GM12878 (cell line): Measurements from ENCODE around the gene NLRP6. TPM values are rescaled to one million over a fixed set of nuclear protein-coding genes. Genes with fewer than 3 reads are reported as not detected.
A peak's percentile ranks its signal among the peaks of the same experiment; 100 is the strongest.

Experiments used
- CHD1 ChIP-seq: IDR thresholded peaks from 2 replicates; pipeline ENCODE4 v1.6.1; 2012; ENCODE audit warnings: low read depth, low read length, improper control_type of control experiment
- E2F8 ChIP-seq: fragments of 450-650 bp; IDR thresholded peaks from 2 replicates; pipeline ENCODE4 v1.6.1; 2018; ENCODE audit warnings: mild to moderate bottlenecking, low read depth, moderate library complexity; ENCODE audit not compliant: partially characterized antibody
- FOXK2 ChIP-seq: fragments of 450-650 bp; IDR thresholded peaks from 2 replicates; pipeline ENCODE4 v1.6.1; 2017; ENCODE audit warnings: mild to moderate bottlenecking, moderate library complexity
- HDGF ChIP-seq: fragments of 450-650 bp; IDR thresholded peaks from 2 replicates; pipeline ENCODE4 v1.6.1; 2016; ENCODE audit warnings: antibody characterized with exemption
- IRF4 ChIP-seq: IDR thresholded peaks from 2 replicates; pipeline ENCODE4 v1.6.1; 2011; ENCODE audit warnings: low read depth, low read length
- JUNB ChIP-seq: IDR thresholded peaks from 2 replicates; pipeline ENCODE4 v1.6.1; 2016; ENCODE audit warnings: antibody characterized with exemption, mild to moderate bottlenecking
- KLF5 ChIP-seq: fragments of 450-650 bp; IDR thresholded peaks from 2 replicates; pipeline ENCODE4 v1.6.1; 2014; ENCODE audit warnings: mild to moderate bottlenecking; ENCODE audit not compliant: partially characterized antibody
- MEF2B ChIP-seq: fragments of 450-650 bp; IDR thresholded peaks from 2 replicates; pipeline ENCODE4 v1.6.1; 2018; ENCODE audit warnings: mild to moderate bottlenecking, moderate library complexity; ENCODE audit not compliant: partially characterized antibody, poor library complexity, severe bottlenecking
- MTA2 ChIP-seq: fragments of 450-650 bp; IDR thresholded peaks from 2 replicates; pipeline ENCODE4 v1.6.1; 2016; ENCODE audit warnings: low read depth, mild to moderate bottlenecking, moderate library complexity
- NFXL1 ChIP-seq: fragments of 450-650 bp; IDR thresholded peaks from 2 replicates; pipeline ENCODE4 v1.6.1; 2017; ENCODE audit warnings: antibody characterized with exemption, mild to moderate bottlenecking, borderline replicate concordance
- NR2C1 ChIP-seq: fragments of 450-650 bp; IDR thresholded peaks from 2 replicates; pipeline ENCODE4 v1.6.1; 2017; ENCODE audit warnings: antibody characterized with exemption, mild to moderate bottlenecking, moderate library complexity
- PRDM15 ChIP-seq: fragments of 450-650 bp; formaldehyde crosslinking; IDR thresholded peaks from 2 replicates; pipeline ENCODE4 v1.4.0; 2020; ENCODE audit warnings: mild to moderate bottlenecking, moderate library complexity
- RAD21 ChIP-seq: IDR thresholded peaks from 2 replicates; pipeline ENCODE4 v1.6.1; 2011; ENCODE audit warnings: mild to moderate bottlenecking, low read depth, low read length, moderate library complexity; ENCODE audit not compliant: insufficient read depth
- RUNX3 ChIP-seq: IDR thresholded peaks from 2 replicates; pipeline ENCODE4 v1.6.1; 2012; ENCODE audit warnings: low read length, inconsistent platforms
- SMARCA5 ChIP-seq: fragments of 450-650 bp; IDR thresholded peaks from 2 replicates; pipeline ENCODE4 v1.6.1; 2017; ENCODE audit warnings: mild to moderate bottlenecking
- SMC3 ChIP-seq: IDR thresholded peaks from 2 replicates; pipeline ENCODE4 v1.6.1; 2011; ENCODE audit warnings: low read length, improper control_type of control experiment, borderline replicate concordance
- SP1 ChIP-seq: IDR thresholded peaks from one replicate; pipeline ENCODE4 v1.6.1; 2011; ENCODE audit warnings: low read depth, low read length
- STAT1 ChIP-seq: fragments of 450-650 bp; conservative IDR thresholded peaks from 2 replicates; pipeline ENCODE4 v1.6.1; 2014; ENCODE audit warnings: antibody characterized with exemption, mild to moderate bottlenecking
- TCF7 ChIP-seq: IDR thresholded peaks from 2 replicates; pipeline ENCODE4 v1.6.1; 2014; ENCODE audit warnings: antibody characterized with exemption, borderline replicate concordance
- ZNF217 ChIP-seq: fragments of 450-650 bp; IDR thresholded peaks from 2 replicates; pipeline ENCODE4 v1.6.1; 2017; ENCODE audit warnings: antibody characterized with exemption, mild to moderate bottlenecking
- ZNF384 ChIP-seq: IDR thresholded peaks from 2 replicates; pipeline ENCODE4 v1.6.1; 2012; ENCODE audit warnings: low read depth, mild to moderate bottlenecking, low read length, improper control_type of control experiment, borderline replicate concordance
- ZSCAN29 ChIP-seq: fragments of 450-650 bp; IDR thresholded peaks from 2 replicates; pipeline ENCODE4 v1.6.1; 2017; ENCODE audit warnings: mild to moderate bottlenecking, moderate library complexity
- polyA plus RNA-seq, 11 experiments: library from polyadenylated mRNA; depleted of rRNA in 4 of 11; unstranded in 6 of 11; stranded (reverse) in 5 of 11; fragments of >200 nt; fragmentation: Nextera tagmentation in 4 of 11; fragmentation: Illumina TruSeq in 1 of 11; extraction: Ambion mirVana in 4 of 11; extraction: Trizol in 1 of 11; gene quantifications; 1 replicate in 1 of 11; 2 replicates in 10 of 11; pipeline versions ENCODE4 v1.2.1 to v1.2.3, GENCODE V29; 2011 to 2016; ENCODE audit warnings: inconsistent platforms in 2 of 11, missing spikeins in 2 of 11, low read depth in 1 of 11
- total RNA-seq, 4 experiments: library from RNA; depleted of rRNA in 3 of 4; stranded (reverse); fragments of >200 nt in 3 of 4; fragmentation: Illumina TruSeq in 1 of 4; extraction: Trizol in 1 of 4; gene quantifications; 2 replicates each; pipeline versions ENCODE4 v1.2.1 to v1.2.3, GENCODE V29; 2013 to 2021
- TF ChIP-seq, protein P1 (sequence below): fragments of 450-650 bp; IDR thresholded peaks from 2 replicates; pipeline ENCODE4 v1.6.1; 2016; ENCODE audit warnings: mild to moderate bottlenecking
- TF ChIP-seq, protein P2 (sequence below): IDR thresholded peaks from 2 replicates; pipeline ENCODE4 v1.6.1; 2011; ENCODE audit warnings: borderline replicate concordance, low read depth, mild to moderate bottlenecking, moderate library complexity, mixed read lengths, low read length; ENCODE audit not compliant: insufficient read depth; ENCODE audit errors: extremely low read length

Gene NLRP6
- total and polyA plus RNA-seq, 10 of the 15 experiments (the other 5 are each of a cell fraction or from before 2014, with no cell fraction given), result 0.03 to 0.11 TPM; not detected in 8

DNA sequence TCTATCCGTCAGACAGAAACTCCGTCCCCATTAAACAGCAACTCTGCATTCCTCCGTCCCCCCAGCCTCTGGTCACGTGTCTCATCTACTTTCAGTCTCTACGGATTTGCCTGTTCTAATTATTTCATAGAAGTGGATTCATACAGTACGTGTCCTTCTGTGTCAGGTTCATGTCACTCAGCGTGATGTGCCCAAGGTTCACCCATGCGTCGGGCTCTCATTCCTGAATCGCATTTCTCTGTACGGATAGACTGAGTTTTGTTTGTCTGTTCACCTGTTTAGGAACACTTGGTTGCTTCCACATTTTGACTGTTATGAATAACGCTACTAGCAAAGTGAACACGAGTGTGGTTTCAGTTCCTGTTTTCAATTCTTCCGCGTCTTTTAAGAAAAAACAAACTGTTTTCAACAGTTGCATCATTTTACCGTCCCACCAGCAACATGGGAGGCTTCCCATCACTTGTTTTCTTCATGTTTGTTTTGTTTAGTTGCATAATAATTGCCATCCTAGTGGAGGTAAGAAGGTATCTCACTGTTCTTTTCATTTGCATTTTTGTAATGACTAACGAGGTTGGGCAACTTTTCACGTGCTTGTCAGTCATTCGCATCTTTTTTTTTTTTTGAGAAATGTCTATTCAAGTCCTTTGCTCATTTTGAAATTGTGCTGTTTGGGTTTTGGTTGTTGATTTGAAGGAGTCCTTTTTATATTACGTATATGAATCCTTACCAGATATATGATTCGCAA lies 8.9 kb upstream of the NLRP6 start (continued):
- TF ChIP-seq E2F8 (no peak), KLF5 (peak; percentile 91), SMC3 (no peak), TCF7 (no peak), RAD21 (no peak), JUNB (peak; percentile 97), RUNX3 (peak; percentile 95), SMARCA5 (no peak; the same call in 1 of the 2 replicates), PRDM15 (CRISPR knock-in tag) (no peak), SP1 (peak; percentile 66), HDGF (no peak), CHD1 (peak; percentile 90; the same call in 1 of the 2 replicates), ZNF217 (peak; percentile 15; the same call in 1 of the 2 replicates), STAT1 (no peak), IRF4 (peak; percentile 100), ZSCAN29 (no peak), MTA2 (peak; percentile 92), MEF2B (peak; percentile 81), NFXL1 (no peak), NR2C1 (no peak), ZNF384 (peak; percentile 90), FOXK2 (peak; percentile 91)
- TF ChIP-seq, protein P1, sequence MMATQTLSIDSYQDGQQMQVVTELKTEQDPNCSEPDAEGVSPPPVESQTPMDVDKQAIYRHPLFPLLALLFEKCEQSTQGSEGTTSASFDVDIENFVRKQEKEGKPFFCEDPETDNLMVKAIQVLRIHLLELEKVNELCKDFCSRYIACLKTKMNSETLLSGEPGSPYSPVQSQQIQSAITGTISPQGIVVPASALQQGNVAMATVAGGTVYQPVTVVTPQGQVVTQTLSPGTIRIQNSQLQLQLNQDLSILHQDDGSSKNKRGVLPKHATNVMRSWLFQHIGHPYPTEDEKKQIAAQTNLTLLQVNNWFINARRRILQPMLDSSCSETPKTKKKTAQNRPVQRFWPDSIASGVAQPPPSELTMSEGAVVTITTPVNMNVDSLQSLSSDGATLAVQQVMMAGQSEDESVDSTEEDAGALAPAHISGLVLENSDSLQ, result peak; percentile 94
- TF ChIP-seq, protein P2, sequence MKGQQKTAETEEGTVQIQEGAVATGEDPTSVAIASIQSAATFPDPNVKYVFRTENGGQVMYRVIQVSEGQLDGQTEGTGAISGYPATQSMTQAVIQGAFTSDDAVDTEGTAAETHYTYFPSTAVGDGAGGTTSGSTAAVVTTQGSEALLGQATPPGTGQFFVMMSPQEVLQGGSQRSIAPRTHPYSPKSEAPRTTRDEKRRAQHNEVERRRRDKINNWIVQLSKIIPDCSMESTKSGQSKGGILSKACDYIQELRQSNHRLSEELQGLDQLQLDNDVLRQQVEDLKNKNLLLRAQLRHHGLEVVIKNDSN, result peak; percentile 83
- TF ChIP-seq, all 136 proteins: peak for 73
